HG03432 (cell line): ENCODE data around the gene TRIM45.

Experiments used
- ATAC-seq: cut with Tn5 transposase; IDR thresholded peaks from one replicate; pipeline ENCODE4 v1.9.1; 2021; ENCODE audit warnings: mild to moderate bottlenecking, moderate library complexity; ENCODE audit not compliant: unreplicated experiment

TRIM45 gene

DNA sequence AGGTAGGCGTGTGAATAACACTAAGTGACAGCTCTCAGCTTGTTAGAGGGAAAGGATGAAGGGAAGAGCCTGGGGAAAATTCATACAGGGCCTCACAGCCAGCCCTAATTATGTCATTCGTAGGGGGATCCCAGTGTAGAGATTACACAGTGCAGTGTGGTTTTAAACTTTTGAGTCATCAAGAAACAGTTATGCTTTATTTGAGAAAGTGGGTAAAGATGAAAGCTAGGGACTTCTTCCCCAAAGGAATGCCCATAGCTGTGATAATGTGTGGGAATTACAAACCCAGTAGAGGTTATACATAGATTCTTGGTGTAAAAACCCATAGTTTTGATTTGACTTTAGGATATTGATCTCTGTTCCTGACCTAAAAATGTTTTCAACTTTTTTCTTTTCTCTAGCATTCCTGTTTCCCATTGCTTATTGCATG, 59.5 kb downstream of the TRIM45 start:
- peak; percentile 28 for ATAC-seq
